SKM-1 (cell line): ENCODE data around the gene TOB2.

Experiments
- DNase-seq: peaks from one replicate; lab custom pipeline; 2025; ENCODE audit not compliant: unreplicated experiment; lab: John Stamatoyannopoulos, UW

The TOB2 gene

GRCh38 chr22:41394012-41394356 lies 52.6 kb downstream of the TOB2 start:
- no peak for DNase-seq

GRCh38 chr22:41387341-41387740 lies 59.3 kb downstream of the TOB2 start:
- DNase-seq = no peak

GRCh38 chr22:41384128-41384527 lies 62.5 kb downstream of the TOB2 start:
- DNase-seq = no peak
